A549 treated with Mapracorat at 1 μM for 4 hours (cell line): ENCODE measurements around the gene AEBP2. TPM values are rescaled to one million over a fixed set of nuclear protein-coding genes. Genes with fewer than 3 reads are reported as not detected.

Experiments
- total RNA-seq: library from RNA; stranded (reverse); fragments of 200-300 nt; extraction: Qiagen RNA extraction; gene quantifications from 5 replicates; pipeline ENCODE4 v1.2.3, GENCODE V29; 2022

The AEBP2 gene, protein sequence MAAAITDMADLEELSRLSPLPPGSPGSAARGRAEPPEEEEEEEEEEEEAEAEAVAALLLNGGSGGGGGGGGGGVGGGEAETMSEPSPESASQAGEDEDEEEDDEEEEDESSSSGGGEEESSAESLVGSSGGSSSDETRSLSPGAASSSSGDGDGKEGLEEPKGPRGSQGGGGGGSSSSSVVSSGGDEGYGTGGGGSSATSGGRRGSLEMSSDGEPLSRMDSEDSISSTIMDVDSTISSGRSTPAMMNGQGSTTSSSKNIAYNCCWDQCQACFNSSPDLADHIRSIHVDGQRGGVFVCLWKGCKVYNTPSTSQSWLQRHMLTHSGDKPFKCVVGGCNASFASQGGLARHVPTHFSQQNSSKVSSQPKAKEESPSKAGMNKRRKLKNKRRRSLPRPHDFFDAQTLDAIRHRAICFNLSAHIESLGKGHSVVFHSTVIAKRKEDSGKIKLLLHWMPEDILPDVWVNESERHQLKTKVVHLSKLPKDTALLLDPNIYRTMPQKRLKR
- total RNA-seq, result 18.3 to 25.3 TPM (median 21.6 TPM) in 5 replicates

GRCh38 chr12:19439059-19440018, at the start of gene AEBP2:
Gene AEBP2 (plus strand): TSS chr12:19439492. CDS start chr12:19439700, 208 bp downstream.

